ENCODE data around the gene A1CF. TPM values are rescaled to one million over a fixed set of nuclear protein-coding genes. Genes with fewer than 3 reads are reported as not detected.

A1CF gene
- total RNA-seq, 1 experiment from 2014 or later = not detected

GRCh38 chr10:50805981-50806622 is 79.3 kb downstream of the A1CF start:
- no peaks in the 10 kb centered on the region for H3K9me3 ChIP-seq (ENCODE audit: low read length)
- peak; percentile 65 for ATAC-seq

GRCh38 chr10:50799595-50799994 is 85.8 kb downstream of the A1CF start:
- H3K4me1 ChIP-seq (ENCODE audit: insufficient read depth, low read length) = no peaks in the 10 kb centered on the region
- H3K9me3 ChIP-seq (ENCODE audit: low read length) = no peaks in the 10 kb centered on the region
- intact Hi-C loops (cut with micrococcal nuclease) = no loop called here
- no peak overlapping the region for H3K4me3 ChIP-seq (ENCODE audit: low read length)
- no peaks in the 10 kb centered on the region for H3K36me3 ChIP-seq (ENCODE audit: low read depth, low read length)
- H3K27me3 ChIP-seq (ENCODE audit: low read length) = peaks cover 47% of the 10 kb centered on the region
- H4K20me1 ChIP-seq (ENCODE audit: low read length) = no peaks in the 10 kb centered on the region
- H3K79me2 ChIP-seq (ENCODE audit: low read length) = no peaks in the 10 kb centered on the region
- H3F3A ChIP-seq (ENCODE audit: low read length, unreplicated experiment) = no peaks in the 10 kb centered on the region
- no peak overlapping the region for H3K4me2 ChIP-seq (ENCODE audit: low read length)
- no peaks in the 10 kb centered on the region for H3K9me2 ChIP-seq (replicated peaks; ENCODE audit: low read length)
- no peak for DNase-seq
- ATAC-seq = no peak
- H3K27ac ChIP-seq (ENCODE audit: low read length) = no peak overlapping the region
- POLR2A ChIA-PET (ENCODE audit: unreplicated experiment) = no interaction called here
- H2AFZ ChIP-seq (ENCODE audit: low read length) = no peak overlapping the region
- BruUV-seq (replicated peaks) = no TSS peak
- H3K9ac ChIP-seq (ENCODE audit: low read length) = no peak overlapping the region
- CTCF ChIA-PET = no interaction called here
- TF ChIP-seq EZH2 (IDR thresholded peaks at IDR 0.05; ENCODE audit: low read length, unreplicated experiment) (no peak), CTCF (conservative IDR thresholded peaks at IDR 0.05; ENCODE audit: low read depth, low read length) (no peak), EZH2phosphoT487 (IDR thresholded peaks at IDR 0.05; ENCODE audit: borderline replicate concordance, low read length) (no peak)

More at GRCh38 chr10:50805981-50806622, 79.3 kb downstream of the A1CF start:
- Histone ChIP-seq H3F3A (ENCODE audit: low read length, unreplicated experiment) (no peaks in the 10 kb centered on the region), H2AFZ (ENCODE audit: low read length) (no peak overlapping the region), H3K27ac (ENCODE audit: low read length) (no peak overlapping the region), H3K4me1 (ENCODE audit: insufficient read depth, low read length) (peaks cover 15% of the 10 kb centered on the region), H3K9ac (ENCODE audit: low read length) (no peak overlapping the region), H3K36me3 (ENCODE audit: low read depth, low read length) (no peaks in the 10 kb centered on the region), H3K4me2 (ENCODE audit: low read length) (no peak overlapping the region), H3K9me2 (replicated peaks; ENCODE audit: low read length) (no peaks in the 10 kb centered on the region), H3K79me2 (ENCODE audit: low read length) (no peaks in the 10 kb centered on the region), H3K4me3 (ENCODE audit: low read length) (no peak overlapping the region), H4K20me1 (ENCODE audit: low read length) (no peaks in the 10 kb centered on the region), H3K27me3 (ENCODE audit: low read length) (peaks cover 29% of the 10 kb centered on the region; the same call in 1 of the 2 replicates)
- CTCF ChIA-PET = no interaction called here
- peak; percentile 69 for DNase-seq
- no TSS peak for BruUV-seq (replicated peaks)
- intact Hi-C loops (cut with micrococcal nuclease) = no loop called here
- POLR2A ChIA-PET (ENCODE audit: unreplicated experiment) = no interaction called here
- TF ChIP-seq EZH2phosphoT487 (IDR thresholded peaks at IDR 0.05; ENCODE audit: borderline replicate concordance, low read length) = no peak
- TF ChIP-seq CTCF (conservative IDR thresholded peaks at IDR 0.05; ENCODE audit: low read depth, low read length) = no peak
- TF ChIP-seq EZH2 (IDR thresholded peaks at IDR 0.05; ENCODE audit: low read length, unreplicated experiment) = no peak

- intact Hi-C loops (cut with micrococcal nuclease) = no loop called here
- Histone ChIP-seq H4K20me1 (ENCODE audit: low read length) (no peaks in the 10 kb centered on the region), H3K9me2 (replicated peaks; ENCODE audit: low read length) (no peaks in the 10 kb centered on the region), H3K9me3 (ENCODE audit: low read length) (no peaks in the 10 kb centered on the region), H2AFZ (ENCODE audit: low read length) (no peak overlapping the region), H3K4me2 (ENCODE audit: low read length) (no peak overlapping the region), H3K4me1 (ENCODE audit: insufficient read depth, low read length) (no peaks in the 10 kb centered on the region), H3K79me2 (ENCODE audit: low read length) (no peaks in the 10 kb centered on the region), H3F3A (ENCODE audit: low read length, unreplicated experiment) (no peaks in the 10 kb centered on the region), H3K36me3 (ENCODE audit: low read depth, low read length) (no peaks in the 10 kb centered on the region), H3K4me3 (ENCODE audit: low read length) (no peak overlapping the region), H3K27ac (ENCODE audit: low read length) (no peak overlapping the region), H3K27me3 (ENCODE audit: low read length) (peaks cover 47% of the 10 kb centered on the region), H3K9ac (ENCODE audit: low read length) (no peak overlapping the region)
- ATAC-seq (peak; percentile 44; the same call in 1 of the 2 replicates), DNase-seq (peak; percentile 43)
- BruUV-seq (replicated peaks) = no TSS peak
- CTCF ChIA-PET = no interaction called here
- TF ChIP-seq EZH2 (IDR thresholded peaks at IDR 0.05; ENCODE audit: low read length, unreplicated experiment) (no peak), CTCF (conservative IDR thresholded peaks at IDR 0.05; ENCODE audit: low read depth, low read length) (no peak), EZH2phosphoT487 (IDR thresholded peaks at IDR 0.05; ENCODE audit: borderline replicate concordance, low read length) (no peak)
- POLR2A ChIA-PET (ENCODE audit: unreplicated experiment) = no interaction called here
Observed at GRCh38 chr10:50798297-50798696, 87.1 kb downstream of the A1CF start.
